Measurements from ENCODE around the gene PGRMC1. TPM values are rescaled to one million over a fixed set of nuclear protein-coding genes. Genes with fewer than 3 reads are reported as not detected.

Gene PGRMC1
- total and polyA plus RNA-seq, 2 experiments from 2014 or later: 235 to 370 TPM

GRCh38 chrX:119186763-119187162 lies 49.3 kb upstream of the PGRMC1 start (continued):
- TF ChIP-seq ETS1 (IDR thresholded peaks at IDR 0.05) (no peak), REST (IDR thresholded peaks at IDR 0.05; ENCODE audit: unreplicated experiment) (no peak), NANOG (IDR thresholded peaks at IDR 0.05; ENCODE audit: borderline replicate concordance) (no peak), JUNB (IDR thresholded peaks at IDR 0.05; ENCODE audit: unreplicated experiment) (no peak)

GRCh38 chrX:119187298-119187697 lies 48.8 kb upstream of the PGRMC1 start:
- Mint-ChIP-seq H3K4me1 (no peaks in the 10 kb centered on the region; the same call in 2 of the 3 replicates), H3K27me3 (ENCODE audit: insufficient read depth, low read depth, poor library complexity) (peaks cover 4% of the 10 kb centered on the region), H3K36me3 (ENCODE audit: low read depth) (no peaks in the 10 kb centered on the region), H3K4me3 (no peak overlapping the region), H3K27ac (no peak overlapping the region), H3K9me3 (no peaks in the 10 kb centered on the region)
- H3K4me2 ChIP-seq: no peak overlapping the region
- no peak overlapping the region for H3K27ac ChIP-seq (ENCODE audit: low read depth)
- no peak overlapping the region for H3K4me3 ChIP-seq
- no peaks in the 10 kb centered on the region for H3K79me2 ChIP-seq (replicated peaks; ENCODE audit: insufficient read depth)
- H3K4me1 ChIP-seq (ENCODE audit: insufficient read depth): no peaks in the 10 kb centered on the region
- no peaks in the 10 kb centered on the region for H3F3A ChIP-seq (replicated peaks; ENCODE audit: low read depth)
- DNase-seq (ENCODE audit: low spot score): no peak
- ATAC-seq: no peak
- H3K9me2 ChIP-seq (ENCODE audit: insufficient read depth): no peaks in the 10 kb centered on the region
- no peaks in the 10 kb centered on the region for H4K20me1 ChIP-seq (replicated peaks; ENCODE audit: insufficient read depth)
- H3K27me3 ChIP-seq (ENCODE audit: insufficient read depth): no peaks in the 10 kb centered on the region
- no peak overlapping the region for H2AFZ ChIP-seq
- TF ChIP-seq ETS1 (IDR thresholded peaks at IDR 0.05) (no peak), REST (IDR thresholded peaks at IDR 0.05; ENCODE audit: unreplicated experiment) (no peak), CREB1 (CRISPR knock-in tag; IDR thresholded peaks at IDR 0.05; ENCODE audit: low read depth) (no peak), ZNF331 (CRISPR knock-in tag; IDR thresholded peaks at IDR 0.05; ENCODE audit: low read depth) (no peak), EZH2 (IDR thresholded peaks at IDR 0.05; ENCODE audit: low read depth, unreplicated experiment) (no peak), POLR2AphosphoS5 (IDR thresholded peaks at IDR 0.05; ENCODE audit: low read depth) (no peak), NANOG (IDR thresholded peaks at IDR 0.05; ENCODE audit: borderline replicate concordance) (no peak), STAT1 (IDR thresholded peaks at IDR 0.05; ENCODE audit: unreplicated experiment) (no peak), ZNF114 (CRISPR knock-in tag; IDR thresholded peaks at IDR 0.05) (no peak)
- TF ChIP-seq, protein P1, sequence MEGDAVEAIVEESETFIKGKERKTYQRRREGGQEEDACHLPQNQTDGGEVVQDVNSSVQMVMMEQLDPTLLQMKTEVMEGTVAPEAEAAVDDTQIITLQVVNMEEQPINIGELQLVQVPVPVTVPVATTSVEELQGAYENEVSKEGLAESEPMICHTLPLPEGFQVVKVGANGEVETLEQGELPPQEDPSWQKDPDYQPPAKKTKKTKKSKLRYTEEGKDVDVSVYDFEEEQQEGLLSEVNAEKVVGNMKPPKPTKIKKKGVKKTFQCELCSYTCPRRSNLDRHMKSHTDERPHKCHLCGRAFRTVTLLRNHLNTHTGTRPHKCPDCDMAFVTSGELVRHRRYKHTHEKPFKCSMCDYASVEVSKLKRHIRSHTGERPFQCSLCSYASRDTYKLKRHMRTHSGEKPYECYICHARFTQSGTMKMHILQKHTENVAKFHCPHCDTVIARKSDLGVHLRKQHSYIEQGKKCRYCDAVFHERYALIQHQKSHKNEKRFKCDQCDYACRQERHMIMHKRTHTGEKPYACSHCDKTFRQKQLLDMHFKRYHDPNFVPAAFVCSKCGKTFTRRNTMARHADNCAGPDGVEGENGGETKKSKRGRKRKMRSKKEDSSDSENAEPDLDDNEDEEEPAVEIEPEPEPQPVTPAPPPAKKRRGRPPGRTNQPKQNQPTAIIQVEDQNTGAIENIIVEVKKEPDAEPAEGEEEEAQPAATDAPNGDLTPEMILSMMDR (conservative IDR thresholded peaks at IDR 0.05; ENCODE audit: low read depth in 2 of 2): no peak
- H3K36me3 ChIP-seq (ENCODE audit: insufficient read depth): no peaks in the 10 kb centered on the region

All from GM23338 (cell line).